Left lung (tissue), 10 donors: ENCODE measurements around the gene ATP5MC3. TPM values are rescaled to one million over a fixed set of nuclear protein-coding genes. Genes with fewer than 3 reads are reported as not detected.
A peak's percentile ranks its signal among the peaks of the same experiment; 100 is the strongest.

Source experiments
- ATAC-seq: fragments of 200-7000 bp; cut with Tn5 transposase; one replicate; pipeline ENCODE4 v1.9.1; 2020; ENCODE audit warnings: moderate library complexity
- DNase-seq, 4 donors: peaks; one replicate each; pipeline ENCODE4 v3.0.0-alpha.2; 2013 to 2020
- H3K27ac ChIP-seq, 2 donors: fragments of 200-600 bp; sonication (generic) in 1 of 2; one replicate each; pipeline versions ENCODE4 v1.5.0 to v1.8.0; 2020 to 2021
- H3K27me3 ChIP-seq, 2 donors: fragments of 200-600 bp; sonication (generic) in 1 of 2; one replicate each; pipeline versions ENCODE4 v1.5.0 to v1.8.0; 2020 to 2021
- H3K36me3 ChIP-seq, 2 donors: fragments of 200-600 bp; sonication (generic) in 1 of 2; one replicate each; pipeline versions ENCODE4 v1.5.0 to v1.8.0; 2020 to 2021
- H3K4me1 ChIP-seq, 2 donors: fragments of 200-600 bp; one replicate each; pipeline ENCODE4 v1.8.0; 2021
- H3K4me3 ChIP-seq, 2 donors: fragments of 200-600 bp; sonication (generic) in 1 of 2; one replicate each; pipeline versions ENCODE4 v1.5.0 to v1.8.0; 2020 to 2021; ENCODE audit warnings: mild to moderate bottlenecking in 1 of 2
- H3K9me3 ChIP-seq, 2 donors: fragments of 200-600 bp; sonication (generic) in 1 of 2; one replicate each; pipeline versions ENCODE4 v1.5.0 to v1.8.0; 2020 to 2021
- CTCF ChIP-seq, 2 donors: fragments of 200-600 bp; sonication (generic) in 1 of 2; IDR thresholded peaks; one replicate each; pipeline versions ENCODE4 v1.5.0 to v1.8.0; 2021; ENCODE audit warnings: antibody characterized with exemption in 2 of 2
- intact Hi-C, 2 donors: fragments of 100-400 bp; cut with DNase I; formaldehyde crosslinking; loops; one replicate each; pipeline versions ENCODE4 v1.11.2 to v1.14.2; 2022
- polyA plus RNA-seq, 6 donors: library from polyadenylated mRNA; unstranded; fragments of 120-200 nt; gene quantifications; one replicate each; pipeline ENCODE4 v1.2.1, GENCODE V29; 2013; ENCODE audit not compliant: insufficient read length in 6 of 6
- total RNA-seq, 2 donors: library from RNA; stranded (reverse); fragmentation: NEBNext Ultra II Directional; extraction: Animal tissue kit (Norgen Biotek cat#: 25700); gene quantifications; one replicate each; pipeline ENCODE4 v1.2.1, GENCODE V29; 2021
- donor health status: DM: no; HTN: yes; CAD: no.
- donor health status: DM: no; HTN: no; CAD: no.

ATP5MC3 gene
- total and polyA plus RNA-seq, 8 donors = 170 to 204 (median 189) TPM

- no peak for DNase-seq
- no peak for ATAC-seq
- Histone ChIP-seq H3K27me3 (no peaks in the 10 kb centered on the region), H3K9me3 (no peaks in the 10 kb centered on the region), H3K4me1 (peaks cover 0 to 24% of the 10 kb centered on the region in 2 donors), H3K36me3 (peaks cover 0 to 30% of the 10 kb centered on the region in 2 donors), H3K27ac (peak overlapping the region; percentile 86), H3K4me3 (peak overlapping the region; percentile 85 to 91)
- intact Hi-C loops = no loop called here
- no peak for TF ChIP-seq CTCF (IDR thresholded peaks at IDR 0.05)
Measured at GRCh38 chr2:175181877-175182308, 383 bp upstream of the ATP5MC3 start.

DNA sequence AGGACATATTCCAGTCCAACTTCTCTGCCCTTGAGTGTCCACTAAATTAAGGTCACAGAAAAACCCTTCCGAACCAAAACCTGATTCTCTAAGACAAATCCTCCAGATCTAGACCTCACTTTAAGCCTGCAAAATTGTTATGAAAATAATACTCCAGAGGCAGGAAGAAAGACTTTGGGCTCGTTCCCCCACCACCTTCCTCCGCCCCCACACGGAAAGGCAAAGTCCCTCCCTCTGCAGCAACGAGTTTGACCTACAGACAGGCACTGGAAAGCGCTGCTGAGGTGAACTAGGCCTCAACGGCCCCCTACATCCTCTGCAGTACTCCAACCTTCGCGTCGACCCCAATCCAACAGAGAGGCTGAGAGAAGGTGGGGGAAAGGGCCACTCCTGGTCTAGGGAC is 808 bp downstream of the ATP5MC3 start:
- no peaks in the 10 kb centered on the region for H3K9me3 ChIP-seq
- peaks cover 0 to 24% of the 10 kb centered on the region in 2 donors for H3K4me1 ChIP-seq
- peak overlapping the region; percentile 86 for H3K27ac ChIP-seq
- ATAC-seq (peak; percentile 88), DNase-seq (peak in 3 of 4 donors; percentile 39 to 59 (median 45))
- peaks cover 0 to 40% of the 10 kb centered on the region in 2 donors for H3K36me3 ChIP-seq
- no peaks in the 10 kb centered on the region for H3K27me3 ChIP-seq
- TF ChIP-seq CTCF (IDR thresholded peaks at IDR 0.05) = no peak
- peak overlapping the region; percentile 85 to 91 for H3K4me3 ChIP-seq
- intact Hi-C loops = no loop called here

DNA sequence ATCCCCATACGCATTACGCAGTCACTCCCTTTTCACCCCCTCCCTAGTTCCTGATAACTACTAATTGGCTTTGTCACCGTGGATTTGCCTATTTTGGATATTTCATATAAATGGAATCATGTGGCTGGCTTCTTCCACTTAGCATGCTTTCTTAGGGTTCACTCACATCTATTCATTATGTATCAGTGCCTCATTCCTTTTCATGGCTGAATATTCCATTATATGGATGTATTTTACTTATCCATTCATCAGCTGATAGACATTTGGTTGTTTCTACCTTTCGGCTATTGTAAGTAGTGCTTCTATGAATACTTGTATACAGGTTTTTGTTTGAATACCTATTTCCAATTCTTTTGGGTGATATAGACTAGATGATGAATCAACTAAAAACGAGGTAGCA is 4.9 kb downstream of the ATP5MC3 start:
- Histone ChIP-seq H3K27ac (no peak overlapping the region), H3K4me3 (no peak overlapping the region), H3K9me3 (no peaks in the 10 kb centered on the region), H3K36me3 (peaks cover 0 to 58% of the 10 kb centered on the region in 2 donors), H3K4me1 (peaks cover 0 to 20% of the 10 kb centered on the region in 2 donors), H3K27me3 (no peaks in the 10 kb centered on the region)
- ATAC-seq = no peak
- TF ChIP-seq CTCF (IDR thresholded peaks at IDR 0.05) = no peak
- intact Hi-C loops = no loop called here
- DNase-seq = no peak

- no peak for TF ChIP-seq CTCF (IDR thresholded peaks at IDR 0.05)
- Histone ChIP-seq H3K4me3 (no peak overlapping the region), H3K9me3 (no peaks in the 10 kb centered on the region), H3K27ac (no peak overlapping the region), H3K4me1 (peaks cover 0 to 20% of the 10 kb centered on the region in 2 donors), H3K36me3 (peaks cover 0 to 58% of the 10 kb centered on the region in 2 donors), H3K27me3 (no peaks in the 10 kb centered on the region)
- intact Hi-C loops = no loop called here
- ATAC-seq (no peak), DNase-seq (no peak)
Measured at GRCh38 chr2:175175896-175176295, 5.6 kb downstream of the ATP5MC3 start.

DNA sequence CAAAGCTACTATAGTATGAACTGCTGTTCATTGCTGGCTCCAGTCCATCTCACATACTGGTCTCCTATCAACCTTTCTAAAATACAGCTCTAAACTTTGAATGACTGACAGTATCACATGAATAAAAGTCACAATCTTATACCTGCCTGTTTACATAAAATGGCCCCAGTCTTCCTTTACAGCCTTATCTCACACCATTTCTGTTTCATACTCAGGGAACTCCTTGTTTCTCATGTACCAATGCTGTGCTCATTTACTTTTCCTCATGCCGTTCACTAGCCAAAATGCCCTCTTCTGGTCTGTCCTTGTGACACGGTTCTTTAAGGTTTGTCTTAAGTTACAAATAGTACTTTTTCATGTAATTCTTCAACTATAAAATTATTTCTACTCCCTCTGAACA is 6.2 kb downstream of the ATP5MC3 start:
- Histone ChIP-seq H3K4me1 (peaks cover 0 to 16% of the 10 kb centered on the region in 2 donors), H3K27ac (no peak overlapping the region), H3K27me3 (no peaks in the 10 kb centered on the region), H3K36me3 (peaks cover 0 to 58% of the 10 kb centered on the region in 2 donors), H3K4me3 (no peak overlapping the region), H3K9me3 (no peaks in the 10 kb centered on the region)
- no peak for DNase-seq
- no peak for TF ChIP-seq CTCF (IDR thresholded peaks at IDR 0.05)
- intact Hi-C loops = no loop called here
- no peak for ATAC-seq
